ENCODE data around the gene GPC5. TPM values are rescaled to one million over a fixed set of nuclear protein-coding genes. Genes with fewer than 3 reads are reported as not detected.
"Not testable (repeated sequence)": the region's sequence is repeated elsewhere in the genome, so short reads cannot be mapped to it uniquely, and the experiment has no call there.

Gene GPC5
- total and polyA plus RNA-seq, 3 donors from 2014 or later: 11.5 to 81.8 (median 52.1) TPM

DNA sequence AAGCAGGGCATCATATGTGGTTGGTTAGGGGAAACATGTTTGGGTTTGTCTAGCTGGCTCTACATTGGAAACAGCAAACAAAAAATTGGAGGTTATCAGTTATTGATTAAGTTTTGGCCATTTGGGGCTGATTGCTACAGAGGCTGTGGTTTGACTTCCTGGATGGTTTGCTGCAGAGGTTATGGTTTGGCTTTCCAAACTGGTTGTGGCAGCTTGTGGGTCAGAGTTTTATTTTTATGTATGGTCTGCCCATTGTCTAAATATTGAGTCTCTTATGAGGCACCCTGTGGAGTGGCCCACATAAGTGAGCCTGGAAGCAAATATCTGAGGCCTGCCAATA lies 261.6 kb downstream of the GPC5 start:
- intact Hi-C loops (cut with DNase I; ENCODE audit: low total_unique reads): no loop called here
- no peak for TF ChIP-seq POLR2A (IDR thresholded peaks at IDR 0.05)
- TF ChIP-seq CTCF (IDR thresholded peaks at IDR 0.05): no peak
- H3K4me3 ChIP-seq: no peak overlapping the region
- no peak overlapping the region for H3K27ac ChIP-seq
- H3K36me3 ChIP-seq (ENCODE audit: low read depth, missing control alignments): no peaks in the 10 kb centered on the region
- DNase-seq: no peak
- H3K27me3 ChIP-seq: no peaks in the 10 kb centered on the region
- H3K9me3 ChIP-seq: no peaks in the 10 kb centered on the region
- no peaks in the 10 kb centered on the region for H3K4me1 ChIP-seq

DNA sequence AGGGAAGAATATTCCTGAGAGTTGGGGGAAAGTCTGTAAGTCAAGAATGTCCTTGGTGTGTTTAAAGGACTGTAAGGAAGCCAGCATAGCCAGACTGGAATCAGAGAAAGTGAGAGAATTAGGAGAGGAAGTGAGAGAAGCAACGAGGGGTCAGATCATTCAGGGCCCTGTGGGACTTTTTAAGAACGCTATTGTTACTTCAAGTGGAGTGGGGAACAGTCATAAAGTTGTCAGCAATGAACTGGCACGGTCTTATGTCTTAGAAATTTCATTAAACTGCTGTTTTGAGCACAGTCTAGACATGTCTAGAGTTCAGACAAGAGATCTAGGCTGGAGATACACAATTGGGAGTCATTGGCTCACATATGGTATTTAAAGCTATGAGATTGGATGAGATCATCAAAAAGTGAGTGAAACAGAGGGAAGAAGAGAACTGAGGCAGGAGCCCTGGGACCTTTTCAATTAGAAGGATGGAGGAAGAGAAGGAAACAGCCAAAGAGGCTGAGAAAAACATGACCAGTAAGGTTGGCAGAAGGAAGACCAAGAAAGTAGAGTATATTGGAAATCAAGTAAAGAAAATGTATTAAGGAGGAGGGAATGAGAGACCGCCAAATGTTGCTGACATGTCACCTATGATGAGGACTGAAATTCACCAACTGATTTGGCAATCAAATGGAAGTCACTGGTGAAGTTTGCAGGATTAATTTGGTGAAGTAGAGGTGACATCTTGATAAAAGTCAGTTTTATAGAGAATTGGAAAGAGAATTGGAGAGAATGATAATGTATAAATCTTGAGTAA lies 263.5 kb downstream of the GPC5 start:
- 70 to 77% methylated on average over 4 of the region's 4 CpGs for WGBS, 2 donors
- Histone ChIP-seq H3K4me1 (no peaks in the 10 kb centered on the region), H3K27ac (no peak overlapping the region), H3K27me3 (no peaks in the 10 kb centered on the region), H3K9me3 (no peaks in the 10 kb centered on the region), H3K4me3 (no peak overlapping the region), H3K36me3 (ENCODE audit: low read depth, missing control alignments) (no peaks in the 10 kb centered on the region)
- intact Hi-C loops (cut with DNase I; ENCODE audit: low total_unique reads): no loop called here
- TF ChIP-seq CTCF (IDR thresholded peaks at IDR 0.05) (no peak), POLR2A (IDR thresholded peaks at IDR 0.05) (no peak)
- DNase-seq: no peak

DNA sequence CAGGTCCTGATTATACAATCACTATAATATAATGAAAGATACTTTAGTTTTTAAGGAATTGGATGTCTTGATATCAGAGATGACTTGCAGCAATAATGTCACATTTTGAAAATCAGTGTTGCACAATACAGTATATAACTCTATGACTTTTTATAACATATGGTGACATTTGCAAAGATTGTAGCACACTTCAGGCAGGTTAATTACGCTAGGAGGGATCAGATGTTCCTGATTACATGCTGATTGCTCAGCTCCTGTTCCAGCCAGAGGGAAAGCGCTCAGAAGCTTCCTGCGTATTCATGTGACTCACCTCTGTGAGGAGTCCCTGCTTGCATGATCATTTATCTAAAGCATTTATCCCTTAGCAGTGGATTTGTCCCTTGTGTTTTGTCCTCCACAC lies 265.6 kb downstream of the GPC5 start:
- Histone ChIP-seq H3K27ac (no peak overlapping the region), H3K4me3 (no peak overlapping the region), H3K9me3 (no peaks in the 10 kb centered on the region), H3K4me1 (no peaks in the 10 kb centered on the region), H3K36me3 (ENCODE audit: low read depth, missing control alignments) (no peaks in the 10 kb centered on the region), H3K27me3 (no peaks in the 10 kb centered on the region)
- intact Hi-C loops (cut with DNase I; ENCODE audit: low total_unique reads): no loop called here
- TF ChIP-seq CTCF (IDR thresholded peaks at IDR 0.05) (no peak), POLR2A (IDR thresholded peaks at IDR 0.05) (no peak)
- WGBS, 2 donors: 88 to 97% methylated on average over 3 of the region's 3 CpGs
- DNase-seq: no peak

- no peak for DNase-seq
- no peaks in the 10 kb centered on the region for H3K4me1 ChIP-seq
- TF ChIP-seq CTCF (IDR thresholded peaks at IDR 0.05): no peak
- no peak for TF ChIP-seq POLR2A (IDR thresholded peaks at IDR 0.05)
- no peak overlapping the region for H3K27ac ChIP-seq
- no peaks in the 10 kb centered on the region for H3K27me3 ChIP-seq
- no peaks in the 10 kb centered on the region for H3K36me3 ChIP-seq (ENCODE audit: low read depth, missing control alignments)
- H3K4me3 ChIP-seq: no peak overlapping the region
- no peaks in the 10 kb centered on the region for H3K9me3 ChIP-seq
- WGBS, 2 donors: 75 to 92% methylated on average over 2 of the region's 2 CpGs
- intact Hi-C loops (cut with DNase I; ENCODE audit: low total_unique reads): no loop called here
Measured at GRCh38 chr13:91667486-91667885, 269.1 kb downstream of the GPC5 start.

DNA sequence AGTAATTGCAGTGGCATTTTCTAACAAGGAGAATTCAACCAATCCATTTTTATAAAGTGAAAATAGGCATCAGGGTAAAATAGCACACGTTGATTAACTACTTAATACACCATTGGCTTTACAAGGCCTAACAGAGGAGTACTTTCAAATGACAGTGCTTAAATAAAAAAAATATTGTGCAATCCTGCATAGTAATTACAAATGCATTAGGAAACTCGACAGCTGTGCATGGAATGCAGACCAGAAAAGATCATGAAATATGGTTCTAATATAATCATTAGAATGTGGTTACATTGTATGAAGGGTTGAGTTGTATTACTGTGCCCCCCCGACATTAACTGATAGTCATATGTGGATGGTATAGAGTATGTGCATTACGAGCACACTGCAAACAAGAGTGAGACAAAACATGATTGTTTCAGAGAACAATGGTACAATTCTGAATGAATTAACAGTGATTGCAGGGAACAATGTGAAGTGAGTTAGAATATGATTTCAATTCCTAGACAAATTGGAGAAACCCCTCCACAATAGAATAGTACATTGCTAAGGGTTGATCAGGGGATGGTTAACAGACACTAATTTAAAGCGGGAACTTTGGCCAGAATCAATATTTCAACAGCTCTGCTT lies 270.6 kb downstream of the GPC5 start:
- intact Hi-C loops (cut with DNase I; ENCODE audit: low total_unique reads): no loop called here
- no peak for TF ChIP-seq CTCF (IDR thresholded peaks at IDR 0.05)
- TF ChIP-seq POLR2A (IDR thresholded peaks at IDR 0.05): no peak
- H3K27me3 ChIP-seq: no peaks in the 10 kb centered on the region
- 65 to 78% methylated on average over 5 of the region's 5 CpGs for WGBS, 2 donors
- H3K9me3 ChIP-seq: no peaks in the 10 kb centered on the region
- no peak overlapping the region for H3K27ac ChIP-seq
- no peak overlapping the region for H3K4me3 ChIP-seq
- no peak for DNase-seq
- H3K4me1 ChIP-seq: no peaks in the 10 kb centered on the region
- no peaks in the 10 kb centered on the region for H3K36me3 ChIP-seq (ENCODE audit: low read depth, missing control alignments)

DNA sequence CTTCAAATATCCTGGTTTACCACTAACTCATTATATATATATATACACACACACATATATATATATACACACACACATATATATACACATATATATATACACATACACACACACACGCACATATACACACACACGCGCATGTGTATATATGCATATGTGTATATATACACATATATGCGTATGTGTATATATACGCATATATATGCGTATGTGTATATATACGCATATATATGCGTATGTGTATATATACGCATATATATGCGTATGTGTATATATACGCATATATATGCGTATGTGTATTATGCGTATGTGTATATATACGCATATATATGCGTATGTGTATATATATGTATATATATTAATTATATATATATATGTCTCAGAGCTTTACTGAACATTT lies 275.9 kb downstream of the GPC5 start:
- intact Hi-C loops (cut with DNase I; ENCODE audit: low total_unique reads); H3K4me1 ChIP-seq; H3K9me3 ChIP-seq; H3K4me3 ChIP-seq; H3K36me3 ChIP-seq (ENCODE audit: low read depth, missing control alignments); H3K27ac ChIP-seq; DNase-seq; H3K27me3 ChIP-seq: not testable (repeated sequence)
- 91 to 94% methylated on average over 15 of the region's 15 CpGs for WGBS, 2 donors

Measured in testis (tissue), 3 donors.